HepG2 (cell line): Measurements from ENCODE around the gene ATG9A. TPM values are rescaled to one million over a fixed set of nuclear protein-coding genes. Genes with fewer than 3 reads are reported as not detected.

Experiments used
- DNMT3B ChIP-seq: conservative IDR thresholded peaks from 2 replicates; pipeline ENCODE4 v1.6.1; 2016; ENCODE audit warnings: missing biosample characterization, control low read depth
- HCFC1 ChIP-seq: fragments of 150-350 bp; IDR thresholded peaks from 2 replicates; pipeline ENCODE4 v1.6.1; 2014; ENCODE audit warnings: low read depth, low read length
- HNF4G ChIP-seq, 2 experiments: sonication (generic) in 1 of 2; formaldehyde crosslinking in 1 of 2; IDR thresholded peaks; 2 replicates each; pipeline versions ENCODE4 v1.4.0 to v1.6.1; 2011 to 2020; ENCODE audit warnings: borderline replicate concordance in 2 of 2, low read depth in 2 of 2, mild to moderate bottlenecking in 2 of 2, low read length in 1 of 2, missing genetic modification reagents in 1 of 2, moderate library complexity in 1 of 2
- HNRNPK ChIP-seq: fragments of 200-400 bp; formaldehyde crosslinking; IDR thresholded peaks from 2 replicates; pipeline ENCODE4 v1.6.1; 2018; ENCODE audit warnings: low read length, low read depth, moderate library complexity, mild to moderate bottlenecking; ENCODE audit not compliant: poor library complexity, severe bottlenecking
- IRX3 ChIP-seq: sonication (generic); formaldehyde crosslinking; IDR thresholded peaks from 2 replicates; pipeline ENCODE4 v1.8.1; 2023; ENCODE audit warnings: mild to moderate bottlenecking, low read depth, missing genetic modification reagents, borderline replicate concordance
- PRPF4 ChIP-seq: fragments of 200-400 bp; formaldehyde crosslinking; IDR thresholded peaks from 2 replicates; pipeline ENCODE4 v1.6.1; 2016; ENCODE audit warnings: low read length, low read depth; ENCODE audit not compliant: poor library complexity, severe bottlenecking
- SMARCC2 ChIP-seq: fragments of 450-650 bp; IDR thresholded peaks from 2 replicates; pipeline ENCODE4 v1.6.1; 2017; ENCODE audit warnings: antibody characterized with exemption, mild to moderate bottlenecking
- SMC3 ChIP-seq: IDR thresholded peaks from 2 replicates; pipeline ENCODE4 v1.6.1; 2011; ENCODE audit warnings: low read length, improper control_type of control experiment
- ZFP82 ChIP-seq: sonication (generic); formaldehyde crosslinking; IDR thresholded peaks from 2 replicates; pipeline ENCODE4 v1.5.1; 2020; ENCODE audit warnings: mild to moderate bottlenecking, missing genetic modification reagents, borderline replicate concordance
- ZNF160 ChIP-seq: sonication (generic); formaldehyde crosslinking; IDR thresholded peaks from 2 replicates; pipeline ENCODE4 v1.8.0; 2022; ENCODE audit warnings: mild to moderate bottlenecking, inconsistent platforms, missing genetic modification reagents
- ZNF281 ChIP-seq: sonication (generic); formaldehyde crosslinking; IDR thresholded peaks from 2 replicates; pipeline ENCODE4 v1.4.0; 2020; ENCODE audit warnings: missing genetic modification reagents, borderline replicate concordance
- ZNF382 ChIP-seq: sonication (generic); formaldehyde crosslinking; IDR thresholded peaks from 2 replicates; pipeline ENCODE4 v1.5.0; 2020; ENCODE audit warnings: missing genetic modification reagents, mild to moderate bottlenecking, borderline replicate concordance
- ZSCAN12 ChIP-seq: sonication (generic); formaldehyde crosslinking; IDR thresholded peaks from 2 replicates; pipeline ENCODE4 v1.9.0; 2021; ENCODE audit warnings: mild to moderate bottlenecking, missing genetic modification reagents
- polyA plus RNA-seq, 8 experiments: library from polyadenylated mRNA; depleted of rRNA in 3 of 8; stranded (reverse) in 7 of 8; unstranded in 1 of 8; fragments of >200 nt; fragmentation: Illumina TruSeq in 4 of 8; extraction: Trizol in 4 of 8; gene quantifications; 2 replicates each; pipeline versions ENCODE4 v1.2.1 to v1.2.3, GENCODE V29; 2011 to 2016; ENCODE audit warnings: low read depth in 4 of 8, missing spikeins in 1 of 8, mixed read lengths in 1 of 8; ENCODE audit not compliant: insufficient read depth in 1 of 8
- total RNA-seq, 5 experiments: library from RNA; depleted of rRNA; stranded (reverse); fragments of >200 nt; fragmentation: Illumina TruSeq; extraction: Trizol; gene quantifications; 2 replicates each; pipeline ENCODE4 v1.2.3, GENCODE V29; 2016; ENCODE audit warnings: low read depth in 1 of 5
- TF ChIP-seq, protein P1 (sequence below): sonication (generic); formaldehyde crosslinking; IDR thresholded peaks from 2 replicates; pipeline ENCODE4 v1.8.0; 2022; ENCODE audit warnings: missing genetic modification reagents, mild to moderate bottlenecking, borderline replicate concordance
- TF ChIP-seq, protein P2 (sequence below): sonication (generic); formaldehyde crosslinking; IDR thresholded peaks from 2 replicates; pipeline ENCODE4 v1.5.0; 2020; ENCODE audit warnings: missing genetic modification reagents
- TF ChIP-seq, protein P3 (sequence below): sonication (generic); formaldehyde crosslinking; IDR thresholded peaks from 2 replicates; pipeline ENCODE4 v1.9.0; 2022; ENCODE audit warnings: low read depth, missing genetic modification reagents
- TF ChIP-seq, protein P4 (sequence below): sonication (generic); formaldehyde crosslinking; IDR thresholded peaks from 2 replicates; pipeline ENCODE4 v1.5.0; 2020; ENCODE audit warnings: missing genetic modification reagents

The ATG9A gene
- total and polyA plus RNA-seq, 2 of the 13 experiments (the other 11 are each of a cell fraction or from before 2014, with no cell fraction given): 35.0 to 131 TPM

- TF ChIP-seq, protein P1, sequence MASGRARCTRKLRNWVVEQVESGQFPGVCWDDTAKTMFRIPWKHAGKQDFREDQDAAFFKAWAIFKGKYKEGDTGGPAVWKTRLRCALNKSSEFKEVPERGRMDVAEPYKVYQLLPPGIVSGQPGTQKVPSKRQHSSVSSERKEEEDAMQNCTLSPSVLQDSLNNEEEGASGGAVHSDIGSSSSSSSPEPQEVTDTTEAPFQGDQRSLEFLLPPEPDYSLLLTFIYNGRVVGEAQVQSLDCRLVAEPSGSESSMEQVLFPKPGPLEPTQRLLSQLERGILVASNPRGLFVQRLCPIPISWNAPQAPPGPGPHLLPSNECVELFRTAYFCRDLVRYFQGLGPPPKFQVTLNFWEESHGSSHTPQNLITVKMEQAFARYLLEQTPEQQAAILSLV (CRISPR knock-in tag): peak; percentile 98
- TF ChIP-seq, protein P2, sequence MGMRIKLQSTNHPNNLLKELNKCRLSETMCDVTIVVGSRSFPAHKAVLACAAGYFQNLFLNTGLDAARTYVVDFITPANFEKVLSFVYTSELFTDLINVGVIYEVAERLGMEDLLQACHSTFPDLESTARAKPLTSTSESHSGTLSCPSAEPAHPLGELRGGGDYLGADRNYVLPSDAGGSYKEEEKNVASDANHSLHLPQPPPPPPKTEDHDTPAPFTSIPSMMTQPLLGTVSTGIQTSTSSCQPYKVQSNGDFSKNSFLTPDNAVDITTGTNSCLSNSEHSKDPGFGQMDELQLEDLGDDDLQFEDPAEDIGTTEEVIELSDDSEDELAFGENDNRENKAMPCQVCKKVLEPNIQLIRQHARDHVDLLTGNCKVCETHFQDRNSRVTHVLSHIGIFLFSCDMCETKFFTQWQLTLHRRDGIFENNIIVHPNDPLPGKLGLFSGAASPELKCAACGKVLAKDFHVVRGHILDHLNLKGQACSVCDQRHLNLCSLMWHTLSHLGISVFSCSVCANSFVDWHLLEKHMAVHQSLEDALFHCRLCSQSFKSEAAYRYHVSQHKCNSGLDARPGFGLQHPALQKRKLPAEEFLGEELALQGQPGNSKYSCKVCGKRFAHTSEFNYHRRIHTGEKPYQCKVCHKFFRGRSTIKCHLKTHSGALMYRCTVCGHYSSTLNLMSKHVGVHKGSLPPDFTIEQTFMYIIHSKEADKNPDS: no peak
- 0 out of 2 replicates have a peak, but pooled peaks have one; percentile 42 for TF ChIP-seq ZNF281 (CRISPR knock-in tag)
- peak; percentile 93 for TF ChIP-seq HNF4G (IDR thresholded peaks at IDR 0.05; ENCODE audit: borderline replicate concordance, low read depth, low read length)
- TF ChIP-seq HNF4G (CRISPR knock-in tag; IDR thresholded peaks at IDR 0.05; ENCODE audit: borderline replicate concordance, low read depth): no peak
- no peak for TF ChIP-seq PRPF4
- peak; percentile 89 for TF ChIP-seq ZNF160 (CRISPR knock-in tag)
- no peak; the same call in 1 of the 2 replicates for TF ChIP-seq HCFC1
- TF ChIP-seq ZFP82: no peak
- no peak for TF ChIP-seq DNMT3B (CRISPR knock-in tag)
- TF ChIP-seq, protein P3, sequence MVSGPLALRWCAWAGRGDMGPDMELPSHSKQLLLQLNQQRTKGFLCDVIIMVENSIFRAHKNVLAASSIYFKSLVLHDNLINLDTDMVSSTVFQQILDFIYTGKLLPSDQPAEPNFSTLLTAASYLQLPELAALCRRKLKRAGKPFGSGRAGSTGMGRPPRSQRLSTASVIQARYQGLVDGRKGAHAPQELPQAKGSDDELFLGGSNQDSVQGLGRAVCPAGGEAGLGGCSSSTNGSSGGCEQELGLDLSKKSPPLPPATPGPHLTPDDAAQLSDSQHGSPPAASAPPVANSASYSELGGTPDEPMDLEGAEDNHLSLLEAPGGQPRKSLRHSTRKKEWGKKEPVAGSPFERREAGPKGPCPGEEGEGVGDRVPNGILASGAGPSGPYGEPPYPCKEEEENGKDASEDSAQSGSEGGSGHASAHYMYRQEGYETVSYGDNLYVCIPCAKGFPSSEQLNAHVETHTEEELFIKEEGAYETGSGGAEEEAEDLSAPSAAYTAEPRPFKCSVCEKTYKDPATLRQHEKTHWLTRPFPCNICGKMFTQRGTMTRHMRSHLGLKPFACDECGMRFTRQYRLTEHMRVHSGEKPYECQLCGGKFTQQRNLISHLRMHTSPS (CRISPR knock-in tag): no peak
- TF ChIP-seq, protein P4, sequence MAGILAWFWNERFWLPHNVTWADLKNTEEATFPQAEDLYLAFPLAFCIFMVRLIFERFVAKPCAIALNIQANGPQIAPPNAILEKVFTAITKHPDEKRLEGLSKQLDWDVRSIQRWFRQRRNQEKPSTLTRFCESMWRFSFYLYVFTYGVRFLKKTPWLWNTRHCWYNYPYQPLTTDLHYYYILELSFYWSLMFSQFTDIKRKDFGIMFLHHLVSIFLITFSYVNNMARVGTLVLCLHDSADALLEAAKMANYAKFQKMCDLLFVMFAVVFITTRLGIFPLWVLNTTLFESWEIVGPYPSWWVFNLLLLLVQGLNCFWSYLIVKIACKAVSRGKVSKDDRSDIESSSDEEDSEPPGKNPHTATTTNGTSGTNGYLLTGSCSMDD (CRISPR knock-in tag): no peak
- TF ChIP-seq IRX3: peak; percentile 88; the same call in 1 of the 2 replicates
- TF ChIP-seq SMC3: no peak
- peak; percentile 83 for TF ChIP-seq HNRNPK
- no peak for TF ChIP-seq SMARCC2
- no peak for TF ChIP-seq ZSCAN12 (CRISPR knock-in tag)
- no peak for TF ChIP-seq ZNF382 (CRISPR knock-in tag)
Measured at GRCh38 chr2:219206328-219207133, 22.9 kb downstream of the ATG9A start, which contains the start of gene ZFAND2B (continued).
